ENCODE data around the gene HPCAL1.

DNA sequence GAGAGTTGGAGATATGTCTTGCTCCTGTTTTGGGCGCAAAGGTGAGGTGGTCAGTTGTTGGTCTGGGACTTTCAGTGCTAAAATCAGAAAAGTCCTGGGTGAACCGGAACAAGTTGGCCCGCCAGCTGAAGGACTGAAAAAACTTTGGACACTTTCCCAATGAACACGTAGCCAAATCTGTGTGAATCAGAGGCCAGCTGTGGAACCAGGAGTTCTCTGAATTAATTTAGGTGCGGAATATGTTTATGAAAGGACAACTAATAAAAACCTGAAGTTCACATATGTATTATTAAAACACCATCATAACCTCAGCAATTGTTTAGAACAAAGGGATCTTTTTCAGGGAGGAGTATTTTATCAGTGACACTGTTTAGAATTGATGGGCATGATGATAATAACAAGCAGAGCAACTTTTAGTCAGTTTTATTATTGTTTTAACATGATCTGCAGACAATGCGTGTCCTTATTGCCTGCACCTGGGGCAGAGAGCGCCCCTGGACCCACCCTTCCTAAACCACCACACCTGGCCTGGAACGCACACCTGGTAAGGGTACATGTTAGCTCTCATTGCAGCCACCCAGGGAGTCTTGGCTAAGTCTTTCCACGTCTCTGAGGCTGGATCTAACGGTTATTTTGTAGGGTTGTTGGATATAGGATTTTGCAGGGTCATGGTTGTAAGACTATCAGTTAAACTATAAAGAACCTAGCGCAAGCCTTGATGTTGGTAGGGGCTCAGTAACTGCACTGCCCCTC lies 155.3 kb downstream of the HPCAL1 start:
- no peak for TF ChIP-seq POLR2A (IDR thresholded peaks at IDR 0.05)
- TF ChIP-seq, protein P1, sequence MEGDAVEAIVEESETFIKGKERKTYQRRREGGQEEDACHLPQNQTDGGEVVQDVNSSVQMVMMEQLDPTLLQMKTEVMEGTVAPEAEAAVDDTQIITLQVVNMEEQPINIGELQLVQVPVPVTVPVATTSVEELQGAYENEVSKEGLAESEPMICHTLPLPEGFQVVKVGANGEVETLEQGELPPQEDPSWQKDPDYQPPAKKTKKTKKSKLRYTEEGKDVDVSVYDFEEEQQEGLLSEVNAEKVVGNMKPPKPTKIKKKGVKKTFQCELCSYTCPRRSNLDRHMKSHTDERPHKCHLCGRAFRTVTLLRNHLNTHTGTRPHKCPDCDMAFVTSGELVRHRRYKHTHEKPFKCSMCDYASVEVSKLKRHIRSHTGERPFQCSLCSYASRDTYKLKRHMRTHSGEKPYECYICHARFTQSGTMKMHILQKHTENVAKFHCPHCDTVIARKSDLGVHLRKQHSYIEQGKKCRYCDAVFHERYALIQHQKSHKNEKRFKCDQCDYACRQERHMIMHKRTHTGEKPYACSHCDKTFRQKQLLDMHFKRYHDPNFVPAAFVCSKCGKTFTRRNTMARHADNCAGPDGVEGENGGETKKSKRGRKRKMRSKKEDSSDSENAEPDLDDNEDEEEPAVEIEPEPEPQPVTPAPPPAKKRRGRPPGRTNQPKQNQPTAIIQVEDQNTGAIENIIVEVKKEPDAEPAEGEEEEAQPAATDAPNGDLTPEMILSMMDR (IDR thresholded peaks at IDR 0.05), result no peak

Measured in adrenal gland (tissue), 5 donors.